ENCODE results near the gene ADARB2.

- no peak for TF ChIP-seq CTCF (conservative IDR thresholded peaks at IDR 0.05 in 1 of 2, IDR thresholded peaks at IDR 0.05 in 1 of 2; ENCODE audit: low read depth in 1 of 2, low read length in 2 of 2)
- no peak for TF ChIP-seq EZH2 (IDR thresholded peaks at IDR 0.05; ENCODE audit: low read length, missing control alignments)
Measured at GRCh38 chr10:1474376-1475097, 262.8 kb downstream of the ADARB2 start.
